H1 (cell line): ENCODE results near the gene RBCK1. TPM values are rescaled to one million over a fixed set of nuclear protein-coding genes. Genes with fewer than 3 reads are reported as not detected.
"Not testable (repeated sequence)": the region's sequence is repeated elsewhere in the genome, so short reads cannot be mapped to it uniquely, and the experiment has no call there.

Source experiments
- CTCF ChIA-PET: fragments of 300-600 bp; sonication (Branson Sonifier 250); formaldehyde crosslinking; loops from one replicate; lab custom pipeline; 2021; ENCODE audit not compliant: partially characterized antibody; lab: Charles Lee
- POLR2A ChIA-PET: fragments of 300-600 bp; sonication (Branson Sonifier 250); formaldehyde crosslinking; loops from one replicate; lab custom pipeline; 2021; ENCODE audit warnings: inconsistent platforms; ENCODE audit not compliant: partially characterized antibody; lab: Charles Lee
- DNase-seq, 2 experiments: peaks; one replicate each; pipeline versions ENCODE4 v3.0.0 to v3.0.0-alpha.2; 2010 to 2022; ENCODE audit warnings: low spot score in 2 of 2, low read depth in 1 of 2, mixed read lengths in 1 of 2
- FAIRE-seq: peaks from 2 replicates; lab custom pipeline; 2011; peaks lifted over from hg19 to GRCh38; lab: Jason Lieb, UNC
- H2AFZ ChIP-seq: 2 replicates; pipeline ENCODE4 v1.8.1; 2012; ENCODE audit warnings: low read length, inconsistent platforms
- H2AK5ac ChIP-seq: 2 replicates; pipeline ENCODE4 v1.6.1; 2013; ENCODE audit warnings: low read depth, low read length
- H2BK120ac ChIP-seq: replicated peaks from 2 replicates; pipeline ENCODE3; 2013; ENCODE audit warnings: low read depth, low read length, inconsistent platforms
- H2BK12ac ChIP-seq: 2 replicates; pipeline ENCODE4 v1.6.1; 2013; ENCODE audit warnings: low read depth, low read length
- H2BK15ac ChIP-seq: 2 replicates; pipeline ENCODE4 v1.6.1; 2013; ENCODE audit warnings: low read length
- H2BK20ac ChIP-seq: 2 replicates; pipeline ENCODE4 v1.6.1; 2013; ENCODE audit warnings: low read length
- H2BK5ac ChIP-seq: 2 replicates; pipeline ENCODE4 v1.6.1; 2013; ENCODE audit warnings: low read depth, low read length
- H3K14ac ChIP-seq: 2 replicates; pipeline ENCODE4 v1.6.1; 2013; ENCODE audit warnings: inconsistent platforms; ENCODE audit not compliant: insufficient read length
- H3K18ac ChIP-seq: 2 replicates; pipeline ENCODE4 v1.6.1; 2013; ENCODE audit warnings: low read length; ENCODE audit errors: extremely low read depth
- H3K23ac ChIP-seq: 2 replicates; pipeline ENCODE4 v1.6.1; 2013; ENCODE audit warnings: inconsistent platforms; ENCODE audit not compliant: insufficient read length
- H3K23me2 ChIP-seq: 2 replicates; pipeline ENCODE4 v1.6.1; 2013; ENCODE audit warnings: low read depth, low read length
- H3K27ac ChIP-seq: 2 replicates; pipeline ENCODE4 v1.6.1; 2011; ENCODE audit warnings: low read depth, low read length, inconsistent platforms
- H3K27me3 ChIP-seq, 4 experiments: replicated peaks in 1 of 4; 1 replicate in 1 of 4; 2 replicates in 3 of 4; pipeline versions ENCODE4 v1.6.1 to v1.8.1; 2011 to 2013; ENCODE audit warnings: low read length in 3 of 4, mild to moderate bottlenecking in 3 of 4, inconsistent platforms in 2 of 4, mixed read lengths in 2 of 4, moderate library complexity in 1 of 4; ENCODE audit not compliant: control insufficient read depth in 3 of 4, insufficient read depth in 3 of 4; ENCODE audit errors: extremely low read depth in 1 of 4
- H3K36me3 ChIP-seq, 4 experiments: 2 replicates each; pipeline versions ENCODE4 v1.6.1 to v1.8.1; 2011 to 2013; ENCODE audit warnings: mild to moderate bottlenecking in 4 of 4, low read length in 3 of 4, moderate library complexity in 2 of 4, control low read depth in 1 of 4, inconsistent platforms in 1 of 4; ENCODE audit not compliant: insufficient read depth in 4 of 4, control insufficient read depth in 2 of 4
- H3K4ac ChIP-seq: replicated peaks from 2 replicates; pipeline ENCODE3; 2013; ENCODE audit warnings: low read length, low read depth, mixed read lengths, inconsistent platforms; ENCODE audit not compliant: insufficient read length
- H3K4me1 ChIP-seq, 4 experiments: replicated peaks in 1 of 4; 1 replicate in 1 of 4; 2 replicates in 3 of 4; pipeline versions ENCODE4 v1.6.1 to v1.8.1; 2011 to 2013; ENCODE audit warnings: low read length in 3 of 4, inconsistent platforms in 2 of 4, mixed read lengths in 1 of 4; ENCODE audit not compliant: insufficient read depth in 4 of 4, control insufficient read depth in 3 of 4
- H3K4me2 ChIP-seq, 2 experiments: 2 replicates each; pipeline versions ENCODE4 v1.6.1 to v1.8.1; 2011 to 2013; ENCODE audit warnings: low read depth in 2 of 2, low read length in 2 of 2, control low read depth in 1 of 2, inconsistent platforms in 1 of 2, mild to moderate bottlenecking in 1 of 2; ENCODE audit not compliant: insufficient read depth in 1 of 2
- H3K4me3 ChIP-seq, 4 experiments: fragments of 200-600, 300-600 bp in 1 of 4; sonication (generic), shearing (Covaris generic), sonication (Bioruptor Twin) in 1 of 4; 2 replicates each; pipeline versions ENCODE4 v1.5.1 to v1.8.1; 2011 to 2016; ENCODE audit warnings: low read length in 4 of 4, low read depth in 3 of 4, control low read depth in 2 of 4, inconsistent platforms in 2 of 4, mild to moderate bottlenecking in 2 of 4, mixed read lengths in 1 of 4, moderate library complexity in 1 of 4; ENCODE audit not compliant: insufficient read depth in 2 of 4; ENCODE audit errors: extremely low read depth in 1 of 4
- H3K56ac ChIP-seq: replicated peaks from 2 replicates; pipeline ENCODE3; 2013; ENCODE audit warnings: low read depth, mild to moderate bottlenecking, mixed read lengths, low read length, inconsistent platforms; ENCODE audit not compliant: insufficient read length
- H3K79me1 ChIP-seq: 2 replicates; pipeline ENCODE4 v1.6.1; 2013; ENCODE audit warnings: low read depth, low read length, control low read depth
- H3K79me2 ChIP-seq, 2 experiments: 2 replicates each; pipeline versions ENCODE4 v1.6.1 to v1.8.1; 2012 to 2013; ENCODE audit warnings: low read length in 2 of 2, mild to moderate bottlenecking in 2 of 2, inconsistent platforms in 1 of 2; ENCODE audit not compliant: insufficient read depth in 2 of 2, control insufficient read depth in 1 of 2
- H3K9ac ChIP-seq, 4 experiments: replicated peaks in 1 of 4; 1 replicate in 1 of 4; 2 replicates in 3 of 4; pipeline versions ENCODE4 v1.6.1 to v1.8.1; 2011 to 2013; ENCODE audit warnings: low read depth in 3 of 4, low read length in 3 of 4, control low read depth in 2 of 4, mild to moderate bottlenecking in 2 of 4, moderate library complexity in 2 of 4, inconsistent platforms in 1 of 4; ENCODE audit errors: extremely low read depth in 1 of 4
- H3K9me3 ChIP-seq, 2 experiments: 2 replicates each; pipeline versions ENCODE4 v1.6.1 to v1.8.1; 2012 to 2013; ENCODE audit warnings: mild to moderate bottlenecking in 2 of 2, moderate library complexity in 2 of 2, control low read depth in 1 of 2, inconsistent platforms in 1 of 2, low read depth in 1 of 2, low read length in 1 of 2, mixed read lengths in 1 of 2; ENCODE audit not compliant: insufficient read depth in 2 of 2
- H4K20me1 ChIP-seq, 2 experiments: replicated peaks in 1 of 2; 2 replicates each; pipeline versions ENCODE3 to v1.8.1; 2011 to 2013; ENCODE audit warnings: inconsistent platforms in 2 of 2, low read length in 2 of 2, mild to moderate bottlenecking in 1 of 2; ENCODE audit not compliant: insufficient read depth in 2 of 2, control insufficient read depth in 1 of 2
- H4K5ac ChIP-seq: 2 replicates; pipeline ENCODE4 v1.6.1; 2013; ENCODE audit warnings: low read length, low read depth, mixed read lengths, inconsistent platforms; ENCODE audit not compliant: insufficient read length
- H4K8ac ChIP-seq: 2 replicates; pipeline ENCODE4 v1.8.0; 2013; ENCODE audit warnings: mild to moderate bottlenecking, moderate library complexity, low read length, inconsistent platforms; ENCODE audit not compliant: insufficient read depth; ENCODE audit errors: extremely low read depth
- H4K91ac ChIP-seq: replicated peaks from 2 replicates; pipeline ENCODE3; 2013; ENCODE audit warnings: low read length, mixed read lengths, inconsistent platforms; ENCODE audit not compliant: insufficient read length
- WGBS, 2 experiments: shearing (Covaris generic) in 1 of 2; methylation state at CpG; one replicate each; pipeline versions ENCODE4 v1.1.6 to v1.1.7; 2013 to 2015; ENCODE audit warnings: low lambda C conversion rate in 2 of 2, mixed read lengths in 2 of 2, inconsistent platforms in 1 of 2, low coverage in 1 of 2, missing lambda C conversion rate in 1 of 2; ENCODE audit not compliant: insufficient replicate concordance in 2 of 2, insufficient coverage in 1 of 2, insufficient read length in 1 of 2; ENCODE audit errors: extremely low coverage in 1 of 2, missing lambda C conversion rate in 1 of 2; 5-methylcytosine and 5-hydroxymethylcytosine counted together
- polyA plus RNA-seq, 7 experiments: library from polyadenylated mRNA; depleted of rRNA in 3 of 7; stranded (reverse) in 5 of 7; unstranded in 2 of 7; fragments of >200 nt in 5 of 7; fragments of 200-250 nt in 2 of 7; gene quantifications; 1 replicate in 5 of 7; 2 replicates in 1 of 7; 4 replicates in 1 of 7; pipeline versions ENCODE4 v1.2.1 to v1.2.3, GENCODE V29; 2011 to 2013; ENCODE audit warnings: missing spikeins in 2 of 7, mixed read lengths in 2 of 7
- total RNA-seq: library from RNA; stranded (reverse); fragmentation: NEBNext Ultra II Directional; extraction: Animal tissue kit (Norgen Biotek cat#: 25700); gene quantifications from 2 replicates; pipeline ENCODE4 v1.2.1, GENCODE V29; 2021

Gene RBCK1
- total and polyA plus RNA-seq, 2 of the 8 experiments (the other 6 are each of a cell fraction or from before 2014, with no cell fraction given) = 43.1 to 54.7 TPM

DNA sequence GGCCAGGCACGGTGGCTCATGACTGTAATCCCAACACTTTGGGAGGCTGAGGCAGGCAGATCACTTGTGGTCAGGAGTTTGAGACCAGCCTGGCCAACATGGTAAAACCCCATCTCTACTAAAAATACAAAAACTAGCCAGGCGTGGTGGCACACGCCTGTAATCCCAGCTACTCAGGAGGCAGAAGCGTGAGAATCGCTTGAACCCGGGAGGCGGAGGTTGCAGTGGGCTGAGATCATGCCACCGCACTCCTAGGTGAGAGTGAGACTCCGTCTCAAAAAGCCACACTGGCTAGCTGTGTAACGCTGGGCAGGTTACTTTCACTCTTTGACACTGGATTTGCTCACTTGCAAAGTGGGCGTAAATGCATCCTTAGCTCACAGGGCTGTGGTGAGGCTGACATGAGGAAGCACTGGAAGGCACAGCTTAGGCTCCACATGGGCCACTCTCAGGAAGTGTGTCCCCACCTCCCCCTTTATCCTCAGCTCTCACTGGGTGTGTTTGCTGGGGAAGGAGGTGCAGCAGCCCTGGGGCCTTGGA is 35.5 kb upstream of the RBCK1 start:
- 97% methylated on average over 9 of the region's 11 CpGs; no CpG with 5 or more reads in 1 of the 2 experiments for WGBS, 2 experiments
- H4K8ac ChIP-seq, H3K27me3 ChIP-seq, H2AFZ ChIP-seq, DNase-seq, FAIRE-seq, H3K79me2 ChIP-seq, H3K27ac ChIP-seq, H3K14ac ChIP-seq, H3K9ac ChIP-seq, H3K23ac ChIP-seq, H2BK120ac ChIP-seq, H3K36me3 ChIP-seq, H3K4ac ChIP-seq, H3K56ac ChIP-seq, H3K4me2 ChIP-seq, H3K9me3 ChIP-seq, H3K18ac ChIP-seq, H4K20me1 ChIP-seq, H4K5ac ChIP-seq, H3K79me1 ChIP-seq, H3K4me1 ChIP-seq, H3K4me3 ChIP-seq, H3K23me2 ChIP-seq: not testable (repeated sequence)
- Histone ChIP-seq H2BK12ac (peak overlapping the region; percentile 68), H2AK5ac (peak overlapping the region; percentile 39; the same call in 1 of the 2 replicates), H2BK20ac (peak overlapping the region; percentile 67; the same call in 1 of the 2 replicates), H2BK15ac (peak overlapping the region; percentile 72; the same call in 1 of the 2 replicates), H2BK5ac (peak overlapping the region; percentile 82; the same call in 1 of the 2 replicates), H4K91ac (peak overlapping the region; percentile 86)
- CTCF ChIA-PET = interaction anchor here (0.7 to 4.9 kb wide), 7 partner anchors 10 to 302 kb away, joined by 3 to 41 read pairs (median 5); no protein-coding TSS in a partner anchor
- POLR2A ChIA-PET = interaction anchor here (0.8 to 14.7 kb wide), 5 partner anchors 9 to 35 kb away, joined by 3 to 172 read pairs (median 6); partner anchors contain the start of gene TRIB3
